HG03280 (cell line): ENCODE measurements around the gene RAB18.
"Not testable (repeated sequence)": the region's sequence is repeated elsewhere in the genome, so short reads cannot be mapped to it uniquely, and the experiment has no call there.

Experiments used
- ATAC-seq: cut with Tn5 transposase; IDR thresholded peaks from one replicate; pipeline ENCODE4 v1.9.1; 2021; ENCODE audit warnings: mild to moderate bottlenecking, moderate library complexity; ENCODE audit not compliant: unreplicated experiment

Gene RAB18

GRCh38 chr10:27504007-27504807, at the start of gene RAB18:
Gene RAB18, plus strand, starts transcription at chr10:27504304. Its CDS starts 66 bp downstream, at chr10:27504370.
- ATAC-seq, result peak; percentile 96

DNA sequence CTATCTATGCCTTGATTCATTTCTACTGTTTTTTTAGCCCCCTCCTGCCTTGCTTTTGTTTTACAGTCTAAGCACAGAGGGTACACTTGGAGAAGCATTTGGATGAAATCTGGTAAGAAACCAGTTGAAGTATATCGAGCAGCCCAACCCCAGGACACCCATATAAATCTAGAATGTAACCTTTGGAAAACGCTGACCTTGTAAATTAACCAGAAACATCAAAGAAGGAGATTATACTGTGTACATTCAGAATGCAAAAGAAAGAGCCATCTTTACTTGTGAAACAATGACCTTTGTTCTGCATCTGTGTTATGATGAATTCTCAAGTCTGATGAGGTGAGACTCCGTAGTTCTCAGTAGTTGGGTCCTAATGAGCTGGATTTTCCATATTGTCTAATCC, 49.3 kb upstream of the RAB18 start:
- ATAC-seq, result no peak

DNA sequence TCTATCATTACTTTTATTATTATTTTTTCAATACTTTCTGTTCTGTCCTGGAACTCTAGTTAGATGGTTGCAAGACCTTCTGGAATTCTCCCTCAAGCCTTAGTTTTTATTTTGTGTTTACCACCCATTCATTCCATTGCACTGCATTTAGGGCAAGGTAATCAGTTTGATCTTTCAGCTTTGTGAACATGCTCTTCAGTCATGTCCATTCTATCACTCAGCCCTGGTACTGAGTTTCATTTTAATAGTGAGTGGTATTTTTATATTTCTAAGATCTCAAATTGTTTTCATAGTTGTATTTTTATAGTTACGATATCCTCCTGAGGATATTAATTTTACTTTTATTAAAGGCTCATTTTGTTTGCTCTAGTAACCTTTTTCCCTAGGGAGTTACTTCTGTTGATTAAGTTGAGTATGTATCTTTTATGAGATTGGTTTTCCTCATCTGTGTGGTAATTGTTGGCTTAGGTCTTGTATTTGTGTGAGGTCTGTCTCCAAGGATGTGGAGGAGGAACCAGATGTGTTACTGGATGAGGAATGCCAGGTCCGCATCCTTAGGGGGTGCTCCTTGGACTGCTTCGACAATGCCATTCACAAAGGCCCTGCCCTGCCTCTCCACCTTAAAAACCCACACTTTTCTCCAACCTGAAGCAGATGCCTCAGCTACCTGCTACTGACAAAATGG, 46.7 kb upstream of the RAB18 start:
- ATAC-seq, result no peak

- ATAC-seq, result no peak
Observed at GRCh38 chr10:27457966-27458365, 46.1 kb upstream of the RAB18 start.

GRCh38 chr10:27461312-27461711, 42.8 kb upstream of the RAB18 start:
- no peak for ATAC-seq

DNA sequence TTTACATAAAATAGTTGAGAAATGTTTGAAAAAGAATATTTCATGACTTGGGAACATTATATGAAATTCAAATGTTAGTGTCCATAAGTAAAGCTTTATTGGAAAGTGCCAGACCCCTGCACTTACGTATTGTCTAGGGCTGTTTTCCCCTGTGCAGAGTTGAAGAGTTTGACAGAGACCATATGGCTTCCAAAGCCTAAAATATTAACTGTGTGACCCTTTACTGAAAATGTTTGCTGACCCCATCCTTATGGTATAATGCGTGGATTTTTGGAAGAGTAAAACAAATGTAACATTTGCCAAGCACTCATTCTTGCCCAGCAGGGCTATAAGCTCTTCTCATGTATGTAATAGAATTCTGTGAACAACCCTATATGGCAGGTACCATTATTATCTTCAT, 40.1 kb upstream of the RAB18 start:
- no peak for ATAC-seq

GRCh38 chr10:27464993-27465392, 39.1 kb upstream of the RAB18 start:
- no peak for ATAC-seq

GRCh38 chr10:27465596-27465995, 38.5 kb upstream of the RAB18 start:
- ATAC-seq, result not testable (repeated sequence)

DNA sequence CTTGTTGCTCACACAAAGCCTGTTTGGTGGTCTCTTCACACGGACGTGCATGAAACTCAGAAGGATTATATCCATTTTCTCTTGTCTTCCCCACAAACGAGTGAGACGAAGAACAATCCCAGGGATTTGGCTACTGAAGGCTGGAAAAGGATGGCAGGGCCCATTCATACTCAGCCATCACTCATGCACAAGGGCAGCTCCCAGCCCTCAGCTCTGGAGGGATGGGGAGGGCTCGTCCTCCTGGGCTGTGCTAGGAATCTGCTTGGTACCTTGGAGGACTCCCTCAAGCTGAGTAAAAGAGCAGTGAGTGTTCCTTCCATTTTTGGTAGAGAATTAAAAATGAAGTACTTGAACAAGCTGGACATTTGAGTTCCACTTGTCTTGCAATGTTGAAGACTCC, 33.2 kb upstream of the RAB18 start:
- no peak for ATAC-seq

DNA sequence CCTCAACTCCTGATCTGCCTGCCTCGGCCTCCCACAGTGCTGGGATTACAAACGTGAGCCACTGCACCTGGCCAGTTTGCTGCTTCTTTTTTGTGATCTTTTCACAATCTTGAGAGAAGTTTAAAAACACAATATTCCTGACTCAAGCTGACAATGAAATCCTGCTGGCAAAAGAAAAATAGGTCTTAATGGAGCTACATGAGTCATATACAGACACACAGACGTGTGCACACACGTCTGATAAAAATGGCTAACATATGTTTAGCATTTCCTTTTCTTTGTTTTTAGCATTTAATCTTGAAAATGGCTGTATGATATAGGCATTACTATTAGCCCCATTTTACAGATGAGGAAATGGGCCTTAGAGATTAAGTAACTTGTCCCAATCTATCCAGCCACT, 29.4 kb upstream of the RAB18 start:
- no peak for ATAC-seq

DNA sequence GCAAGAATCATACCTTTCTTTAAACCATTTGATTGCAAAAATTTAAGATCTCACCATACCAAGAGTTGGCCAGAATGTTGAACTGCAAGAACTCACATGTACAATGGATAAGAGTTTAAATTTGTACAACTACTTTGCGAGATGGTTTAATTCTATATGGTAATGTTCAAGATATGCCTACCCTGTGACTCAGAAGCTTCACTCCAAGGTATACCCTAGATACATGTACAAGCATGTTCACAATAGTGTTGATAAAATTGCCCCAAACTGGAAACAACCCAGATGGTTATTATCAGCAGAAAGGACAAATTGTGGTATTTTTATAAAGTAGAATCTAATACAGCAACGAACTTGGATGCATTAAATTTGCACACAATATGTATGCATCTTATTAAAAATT, 25.1 kb upstream of the RAB18 start:
- no peak for ATAC-seq

GRCh38 chr10:27481486-27481885, 22.6 kb upstream of the RAB18 start:
- no peak for ATAC-seq

DNA sequence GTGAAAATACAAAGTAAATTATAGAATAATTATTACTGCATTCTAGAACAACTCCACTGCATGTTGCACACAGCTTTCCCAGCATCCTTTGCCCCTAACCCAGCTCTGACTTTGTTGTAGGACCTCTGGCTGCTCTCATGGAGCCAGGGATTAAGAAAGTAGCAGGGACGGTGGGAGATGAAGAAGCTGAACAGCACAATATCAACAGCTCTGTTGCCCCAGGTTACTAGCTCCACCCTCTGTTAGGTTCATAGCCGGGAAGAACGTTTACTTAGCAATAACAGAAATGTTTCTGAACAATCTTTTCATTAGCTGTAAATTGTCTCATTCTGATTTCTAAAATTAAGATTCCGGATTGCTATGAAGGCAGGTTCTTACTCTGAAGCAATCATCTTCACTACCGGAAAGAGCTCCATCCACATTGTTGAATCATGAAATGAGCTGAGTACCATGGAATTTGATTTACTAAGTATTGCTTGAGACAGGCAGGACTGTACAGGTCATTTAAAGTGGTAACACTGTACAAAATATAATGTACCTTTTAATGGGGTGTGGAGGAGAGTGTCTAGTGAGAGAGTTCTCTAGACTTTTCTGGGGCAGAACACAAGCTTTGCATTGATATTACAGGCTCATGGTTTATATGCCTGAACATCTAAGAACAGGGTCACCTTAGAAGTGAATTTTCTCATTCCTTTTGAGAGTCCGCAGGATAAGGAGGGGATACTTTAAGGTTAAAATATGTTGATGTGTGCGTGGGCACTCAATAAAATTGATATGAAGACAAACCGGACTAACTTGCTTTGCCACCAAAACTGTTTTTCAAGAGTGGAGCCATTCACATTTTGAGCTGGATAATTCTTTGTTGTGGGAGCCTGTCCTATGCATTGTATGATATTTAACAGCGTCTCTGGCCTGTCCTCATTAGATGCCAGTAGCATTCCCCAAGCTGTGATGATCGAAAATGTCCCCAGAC, 20.8 kb upstream of the RAB18 start:
- ATAC-seq, result no peak

- no peak for ATAC-seq
Observed at GRCh38 chr10:27485368-27485767, 18.7 kb upstream of the RAB18 start.

DNA sequence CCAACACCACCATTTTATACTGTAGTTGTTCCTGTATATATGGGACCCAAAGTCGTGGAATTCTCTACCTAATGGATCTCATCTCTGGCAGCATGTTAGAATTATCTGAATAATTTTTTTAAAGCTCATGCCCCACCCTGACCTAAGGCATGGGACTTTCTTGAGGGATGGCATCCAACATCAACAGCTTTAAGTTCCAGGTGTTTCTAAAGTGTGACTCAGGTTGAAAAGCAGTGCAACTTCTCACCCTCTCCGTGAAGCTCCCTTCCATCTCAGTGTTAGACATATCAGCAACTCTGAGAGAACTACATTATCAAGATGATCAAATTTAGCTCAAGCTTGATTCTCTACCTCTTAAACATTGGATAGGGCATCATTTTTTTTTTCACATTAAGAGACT, 18.1 kb upstream of the RAB18 start:
- no peak for ATAC-seq

GRCh38 chr10:27490807-27491206, 13.3 kb upstream of the RAB18 start:
- no peak for ATAC-seq

DNA sequence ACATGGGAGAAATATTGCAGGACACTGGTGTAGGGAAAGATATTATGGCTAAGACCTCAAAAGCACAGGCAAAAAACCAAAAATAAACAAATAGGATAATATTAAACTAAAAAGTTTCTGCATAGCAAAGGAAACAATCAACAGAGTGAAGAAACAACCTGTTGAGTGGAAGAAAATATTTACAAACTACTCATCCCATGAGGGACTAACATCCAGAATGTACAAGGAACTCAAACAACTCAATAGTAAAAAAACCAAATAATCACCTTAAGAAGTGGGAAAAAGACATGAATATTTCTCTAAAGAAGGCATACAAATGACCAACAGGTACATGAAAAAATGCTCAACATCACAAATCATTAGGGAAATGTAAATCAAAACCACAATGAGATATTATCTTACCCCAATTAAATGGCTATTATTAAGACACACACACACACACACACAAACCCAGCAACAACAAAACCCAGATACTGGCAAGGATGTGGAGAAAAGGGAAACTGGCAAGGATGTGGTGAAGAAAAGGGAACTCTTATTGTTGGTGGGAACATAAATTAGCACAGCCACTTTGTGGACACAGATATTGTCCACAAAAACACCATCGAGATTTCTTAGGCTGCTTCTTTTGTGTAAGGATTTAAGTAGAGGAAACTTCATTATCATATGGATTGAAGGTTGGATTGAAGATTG, 9.8 kb upstream of the RAB18 start:
- ATAC-seq, result no peak

GRCh38 chr10:27496137-27496536, 8.0 kb upstream of the RAB18 start:
- no peak for ATAC-seq

GRCh38 chr10:27500096-27500495, 4.0 kb upstream of the RAB18 start:
- no peak for ATAC-seq

GRCh38 chr10:27500886-27501285, 3.2 kb upstream of the RAB18 start:
- ATAC-seq, result no peak
